HepG2 (cell line): ENCODE measurements around the gene EFCAB14. TPM values are rescaled to one million over a fixed set of nuclear protein-coding genes. Genes with fewer than 3 reads are reported as not detected.

Experiments
- ATAC-seq: fragments of 200-7000 bp; cut with Tn5 transposase; 3 replicates; pipeline ENCODE4 v1.9.1; 2020; ENCODE audit warnings: mild to moderate bottlenecking, moderate library complexity
- BruUV-seq: library from RNA; stranded (reverse); fragments of 400-500 nt; replicated peaks from 2 replicates; lab custom pipeline; 2021; lab: Mats Ljungman, UMichigan
- CTCF ChIA-PET: fragments of 300-600 bp; formaldehyde crosslinking; extraction: SDS; loops from one replicate; lab custom pipeline; 2021; ENCODE audit warnings: low total read pairs, inconsistent platforms, low intra/inter-chr PET ratio; lab: Yijun Ruan, JAX
- POLR2A ChIA-PET: fragments of 350-600 bp; sonication (Branson Sonifier 250); formaldehyde crosslinking; loops from one replicate; lab custom pipeline; 2020; ENCODE audit warnings: antibody characterized with exemption, inconsistent platforms; lab: Yijun Ruan, JAX
- DNase-seq: peaks from one replicate; pipeline ENCODE4 v3.0.0-alpha.2; 2015; ENCODE audit warnings: low spot score
- FAIRE-seq: peaks from 3 replicates; lab custom pipeline; 2011; peaks lifted over from hg19 to GRCh38; lab: Jason Lieb, UNC
- H2AFZ ChIP-seq: one replicate; pipeline ENCODE4 v1.6.1; 2011; ENCODE audit warnings: low read length, inconsistent platforms
- H3K27ac ChIP-seq: fragments of 300-600 bp; 3 replicates; pipeline ENCODE4 v1.8.0; 2011; ENCODE audit warnings: mixed run types, mild to moderate bottlenecking, mixed read lengths, low read length, inconsistent platforms; ENCODE audit not compliant: insufficient read depth; ENCODE audit errors: extremely low read length
- H3K27me3 ChIP-seq, 2 experiments: fragments of 200-600 bp in 1 of 2; 2 replicates in 1 of 2; 3 replicates in 1 of 2; pipeline versions ENCODE4 v1.6.0 to v1.8.0; 2011; ENCODE audit warnings: low read length in 2 of 2, mild to moderate bottlenecking in 2 of 2, moderate library complexity in 2 of 2, inconsistent platforms in 1 of 2; ENCODE audit not compliant: insufficient read depth in 2 of 2, control insufficient read depth in 1 of 2
- H3K36me3 ChIP-seq, 2 experiments: fragments of 200-600 bp in 1 of 2; replicated peaks in 1 of 2; 2 replicates in 1 of 2; 3 replicates in 1 of 2; pipeline versions ENCODE4 v1.5.1 to v1.8.0; 2011; ENCODE audit warnings: low read length in 2 of 2, inconsistent platforms in 1 of 2; ENCODE audit not compliant: insufficient read depth in 2 of 2, control insufficient read depth in 1 of 2
- H3K4me1 ChIP-seq: 2 replicates; pipeline ENCODE4 v1.5.1; 2012; ENCODE audit warnings: low read length, inconsistent platforms; ENCODE audit not compliant: insufficient read depth
- H3K4me2 ChIP-seq: 2 replicates; pipeline ENCODE4 v1.6.0; 2011; ENCODE audit warnings: low read depth, low read length, inconsistent platforms
- H3K4me3 ChIP-seq, 3 experiments: fragments of 200-600 bp in 1 of 3; sonication (generic), shearing (Covaris generic) in 1 of 3; replicated peaks in 1 of 3; 2 replicates each; pipeline ENCODE4 v1.5.1; 2011 to 2016; ENCODE audit warnings: low read length in 3 of 3, inconsistent platforms in 2 of 3, low read depth in 2 of 3, mild to moderate bottlenecking in 2 of 3, control low read depth in 1 of 3, mixed read lengths in 1 of 3; ENCODE audit not compliant: insufficient read depth in 1 of 3
- H3K79me2 ChIP-seq: one replicate; pipeline ENCODE4 v1.6.1; 2011; ENCODE audit warnings: low read length, inconsistent platforms; ENCODE audit not compliant: insufficient read depth
- H3K9ac ChIP-seq: 2 replicates; pipeline ENCODE4 v1.6.0; 2011; ENCODE audit warnings: mild to moderate bottlenecking, low read depth, low read length, inconsistent platforms; ENCODE audit not compliant: insufficient read depth
- H3K9me3 ChIP-seq: 2 replicates; pipeline ENCODE4 v1.5.1; 2012; ENCODE audit warnings: mild to moderate bottlenecking, low read length
- H4K20me1 ChIP-seq: 2 replicates; pipeline ENCODE4 v1.6.0; 2011; ENCODE audit warnings: inconsistent platforms, mild to moderate bottlenecking, low read length, moderate library complexity; ENCODE audit not compliant: insufficient read depth
- ATF4 ChIP-seq, 2 experiments: fragments of 450-650 bp in 1 of 2; sonication (generic) in 1 of 2; formaldehyde crosslinking; IDR thresholded peaks; 2 replicates each; pipeline versions ENCODE4 v1.5.0 to v1.8.0; 2020 to 2022; ENCODE audit warnings: mild to moderate bottlenecking in 1 of 2, missing genetic modification reagents in 1 of 2
- CEBPB ChIP-seq: IDR thresholded peaks from 2 replicates; pipeline ENCODE4 v1.6.1; 2011; ENCODE audit warnings: low read depth, low read length, improper control_type of control experiment, borderline replicate concordance
- CEBPG ChIP-seq: IDR thresholded peaks from 2 replicates; pipeline ENCODE4 v1.6.1; 2016
- FOSL2 ChIP-seq: sonication (generic); formaldehyde crosslinking; IDR thresholded peaks from 2 replicates; pipeline ENCODE4 v1.4.0; 2020; ENCODE audit warnings: missing genetic modification reagents
- TEAD3 ChIP-seq: optimal IDR thresholded peaks from 2 replicates; pipeline ENCODE3; 2016; ENCODE audit warnings: borderline replicate concordance
- YEATS2 ChIP-seq: sonication (generic); formaldehyde crosslinking; IDR thresholded peaks from 2 replicates; pipeline ENCODE4 v1.4.0; 2020; ENCODE audit warnings: missing genetic modification reagents, borderline replicate concordance
- ZNF547 ChIP-seq: sonication (generic); formaldehyde crosslinking; IDR thresholded peaks from 2 replicates; pipeline ENCODE4 v1.5.1; 2020; ENCODE audit warnings: mild to moderate bottlenecking, missing genetic modification reagents
- WGBS: methylation state at CpG from one replicate; pipeline ENCODE4 v1.1.6; 2017; ENCODE audit warnings: low lambda C conversion rate; 5-methylcytosine and 5-hydroxymethylcytosine counted together
- in situ Hi-C: cut with HindIII; loops from 2 replicates; pipeline ENCODE4 v1.10.0; 2017; ENCODE audit warnings: low pct_unique_long_range_greater_than_20kb; ENCODE audit not compliant: extremely low pct_ligation_motif_present
- intact Hi-C: fragments of 100-400 bp; cut with micrococcal nuclease; formaldehyde crosslinking; loops from one replicate; pipeline ENCODE4 v1.10.0; 2022; ENCODE audit not compliant: unreplicated experiment
- polyA plus RNA-seq, 8 experiments: library from polyadenylated mRNA; depleted of rRNA in 3 of 8; stranded (reverse) in 7 of 8; unstranded in 1 of 8; fragments of >200 nt; fragmentation: Illumina TruSeq in 4 of 8; extraction: Trizol in 4 of 8; gene quantifications; 2 replicates each; pipeline versions ENCODE4 v1.2.1 to v1.2.3, GENCODE V29; 2011 to 2016; ENCODE audit warnings: low read depth in 4 of 8, missing spikeins in 1 of 8, mixed read lengths in 1 of 8; ENCODE audit not compliant: insufficient read depth in 1 of 8
- total RNA-seq, 5 experiments: library from RNA; depleted of rRNA; stranded (reverse); fragments of >200 nt; fragmentation: Illumina TruSeq; extraction: Trizol; gene quantifications; 2 replicates each; pipeline ENCODE4 v1.2.3, GENCODE V29; 2016; ENCODE audit warnings: low read depth in 1 of 5

The EFCAB14 gene
- total and polyA plus RNA-seq, 2 of the 13 experiments (the other 11 are each of a cell fraction or from before 2014, with no cell fraction given) = 13.4 to 17.9 TPM

- no peaks in the 10 kb centered on the region for H3K79me2 ChIP-seq
- H3K36me3 ChIP-seq = peaks cover 12 to 37% of the 10 kb centered on the region in 2 experiments; a peak in 4 of 5 replicates
- no peaks in the 10 kb centered on the region for H4K20me1 ChIP-seq
- no peaks in the 10 kb centered on the region for H3K27me3 ChIP-seq
- ChIA-PET POLR2A (no interaction called here), CTCF (no interaction called here)
- DNase-seq (no peak), FAIRE-seq (no peak), ATAC-seq (no peak)
- no peaks in the 10 kb centered on the region for H3K9me3 ChIP-seq
- no TSS peak for BruUV-seq
- in situ Hi-C loops = no loop called here
- intact Hi-C loops = no loop called here
- no peak overlapping the region for H3K4me3 ChIP-seq
- H3K4me1 ChIP-seq = no peaks in the 10 kb centered on the region; the same call in 1 of the 2 replicates
- H3K27ac ChIP-seq = no peak overlapping the region
- H3K4me2 ChIP-seq = no peak overlapping the region
- WGBS = 83% methylated on average over 1 of the region's 1 CpG
- H2AFZ ChIP-seq = no peak overlapping the region
- TF ChIP-seq TEAD3 = peak; percentile 10
- TF ChIP-seq CEBPB = peak; percentile 78; the same call in 1 of the 2 replicates
- TF ChIP-seq ATF4 (CRISPR knock-in tag; IDR thresholded peaks at IDR 0.05) = peak in 1 of 2 experiments; percentile 74; a peak in 2 of 4 replicates
- peak; percentile 73 for TF ChIP-seq CEBPG
- TF ChIP-seq ZNF547 (CRISPR knock-in tag) = no peak
- TF ChIP-seq, all 625 proteins: peak for 4
- no peak overlapping the region for H3K9ac ChIP-seq
These were observed 43.2 kb downstream of the EFCAB14 start for GRCh38 chr1:46675549-46676314.

GRCh38 chr1:46673749-46674182 is 45.1 kb downstream of the EFCAB14 start:
- H3K36me3 ChIP-seq = peaks cover 6 to 21% of the 10 kb centered on the region in 2 experiments; a peak in 4 of 5 replicates
- CTCF ChIA-PET = no interaction called here
- no peaks in the 10 kb centered on the region for H3K79me2 ChIP-seq
- ATAC-seq (peak; percentile 23; the same call in 1 of the 3 replicates), FAIRE-seq (no peak), DNase-seq (no peak)
- POLR2A ChIA-PET = interaction anchor here (1.1 kb wide), 1 partner anchor 78 kb away, joined by 3 read pairs; no protein-coding TSS in a partner anchor
- no peaks in the 10 kb centered on the region for H3K27me3 ChIP-seq
- BruUV-seq = no TSS peak
- H3K27ac ChIP-seq = no peak overlapping the region
- H3K9ac ChIP-seq = no peak overlapping the region
- in situ Hi-C loops (no loop called here), intact Hi-C loops (no loop called here)
- TF ChIP-seq YEATS2 (CRISPR knock-in tag) = no peak
- peak; percentile 76 for TF ChIP-seq FOSL2 (CRISPR knock-in tag)
- H3K4me1 ChIP-seq = no peaks in the 10 kb centered on the region; the same call in 1 of the 2 replicates
- no peaks in the 10 kb centered on the region for H3K9me3 ChIP-seq
- H3K4me3 ChIP-seq = no peak overlapping the region
- 69% methylated on average over 4 of the region's 4 CpGs for WGBS
- no peaks in the 10 kb centered on the region for H4K20me1 ChIP-seq
- H2AFZ ChIP-seq = no peak overlapping the region
- no peak overlapping the region for H3K4me2 ChIP-seq
